Uterine smooth muscle cell (primary cell): ENCODE results near the gene RBMY1B. TPM values are rescaled to one million over a fixed set of nuclear protein-coding genes. Genes with fewer than 3 reads are reported as not detected.

Experiments used
- total RNA-seq: library from RNA; depleted of rRNA; stranded (reverse); fragments of >200 nt; gene quantifications from 2 replicates; pipeline ENCODE4 v1.2.3, GENCODE V29; 2014

The RBMY1B gene
- total RNA-seq: not detected in 2 replicates

GRCh38 chrY:21511038-21511437 is at the start of gene RBMY1B:
Gene RBMY1B (plus strand): TSS chrY:21511338. CDS start chrY:21513351, 2,013 bp downstream.

DNA sequence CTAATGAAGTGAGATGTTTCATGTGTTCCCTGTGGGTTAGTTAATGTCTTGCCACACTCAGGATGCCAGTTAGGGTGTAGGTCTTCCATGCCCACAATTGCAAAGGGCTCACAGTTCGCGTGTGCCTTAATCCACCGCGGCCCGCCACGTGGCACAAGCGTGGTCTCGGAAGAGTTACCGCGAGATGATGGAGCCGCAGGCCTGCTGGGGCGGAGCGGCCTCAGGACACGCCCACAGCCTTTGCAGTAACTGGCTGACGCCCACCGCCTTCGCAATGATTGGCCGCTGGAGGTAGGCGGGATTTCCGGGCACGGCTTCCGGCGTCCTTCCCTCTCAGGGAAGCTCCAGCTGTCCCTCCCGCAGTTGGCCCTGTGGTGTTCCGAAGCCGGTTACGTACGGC is 23.4 kb downstream of the RBMY1B start, which contains the start of gene RBMY1A1:
TSS of gene RBMY1A1 (plus strand) at position 301 of the 400 bp plus-strand sequence. CDS start 2,013 bp downstream, outside the sequence.

Other genes starting within 250 kb of the RBMY1B start
- gene RBMY1A1, start 23.5 kb downstream of the RBMY1B start, total RNA-seq: not detected in 2 replicates